Measurements from ENCODE around the gene FOXP1. TPM values are rescaled to one million over a fixed set of nuclear protein-coding genes. Genes with fewer than 3 reads are reported as not detected.

Gene FOXP1
- polyA plus RNA-seq, 1 donor (not counting 4 experiments of a cell fraction or from before 2014, with no cell fraction given) = 14.6 TPM

- Histone ChIP-seq H3K36me3 (ENCODE audit: control insufficient read depth in 2 of 2, extremely low read depth in 1 of 2, insufficient read depth in 2 of 2, low read length in 2 of 2) (no peaks in the 10 kb centered on the region), H3K27me3 (ENCODE audit: control insufficient read depth, extremely low read depth, insufficient read depth, low read length) (no peaks in the 10 kb centered on the region), H3K9ac (ENCODE audit: control insufficient read depth, extremely low read depth, insufficient read depth, low read length) (no peak overlapping the region), H3K4me1 (ENCODE audit: control insufficient read depth, extremely low read depth, insufficient read depth, low read length) (peaks cover 14% of the 10 kb centered on the region), H3K79me2 (ENCODE audit: control insufficient read depth, insufficient read depth, low read length) (no peaks in the 10 kb centered on the region), H3K4me3 (ENCODE audit: control insufficient read depth in 2 of 3, extremely low read depth in 1 of 3, insufficient read depth in 2 of 3, low read depth in 1 of 3, low read length in 3 of 3) (no peak overlapping the region), H3K9me3 (ENCODE audit: control insufficient read depth, low read depth, low read length) (no peaks in the 10 kb centered on the region), H2AFZ (ENCODE audit: control insufficient read depth, low read length) (no peak overlapping the region), H3K4me2 (ENCODE audit: control insufficient read depth, extremely low read depth, insufficient read depth, low read depth, low read length) (no peak overlapping the region), H3K27ac (ENCODE audit: control insufficient read depth, insufficient read depth, low read length) (no peak overlapping the region), H3K9me1 (ENCODE audit: control insufficient read depth, extremely low read depth, insufficient read depth, low read length) (no peaks in the 10 kb centered on the region), H4K20me1 (ENCODE audit: control insufficient read depth, extremely low read depth, insufficient read depth, low read length) (no peaks in the 10 kb centered on the region)
- DNase-seq (ENCODE audit: low read depth, low spot score) (no peak), FAIRE-seq (no peak)
- dilution Hi-C loops (cut with MboI; ENCODE audit: extremely low pct_ligation_motif_present, low sequenced_read_pairs) = no loop called here
- TF ChIP-seq EZH2 (IDR thresholded peaks at IDR 0.05; ENCODE audit: low read length) (no peak), CTCF (optimal IDR thresholded peaks at IDR 0.05 in 1 of 3, IDR thresholded peaks at IDR 0.05 in 1 of 3, conservative IDR thresholded peaks at IDR 0.05 in 1 of 3; ENCODE audit: extremely low read depth in 1 of 3, insufficient read depth in 2 of 3, low read length in 3 of 3) (no peak)
Measured at GRCh38 chr3:71513081-71513480, 70.4 kb downstream of the FOXP1 start.

- no peak overlapping the region for H2AFZ ChIP-seq (ENCODE audit: control insufficient read depth, low read length)
- no peaks in the 10 kb centered on the region for H3K9me3 ChIP-seq (ENCODE audit: control insufficient read depth, low read depth, low read length)
- DNase-seq (ENCODE audit: low read depth, low spot score) (no peak), FAIRE-seq (no peak)
- peaks cover 14% of the 10 kb centered on the region for H3K4me1 ChIP-seq (ENCODE audit: control insufficient read depth, extremely low read depth, insufficient read depth, low read length)
- H3K9ac ChIP-seq (ENCODE audit: control insufficient read depth, extremely low read depth, insufficient read depth, low read length) = no peak overlapping the region
- dilution Hi-C loops (cut with MboI; ENCODE audit: extremely low pct_ligation_motif_present, low sequenced_read_pairs) = no loop called here
- no peaks in the 10 kb centered on the region for H4K20me1 ChIP-seq (ENCODE audit: control insufficient read depth, extremely low read depth, insufficient read depth, low read length)
- H3K4me2 ChIP-seq (ENCODE audit: control insufficient read depth, extremely low read depth, insufficient read depth, low read depth, low read length) = no peak overlapping the region
- H3K36me3 ChIP-seq (ENCODE audit: control insufficient read depth in 2 of 2, extremely low read depth in 1 of 2, insufficient read depth in 2 of 2, low read length in 2 of 2) = no peaks in the 10 kb centered on the region
- no peak overlapping the region for H3K27ac ChIP-seq (ENCODE audit: control insufficient read depth, insufficient read depth, low read length)
- no peaks in the 10 kb centered on the region for H3K27me3 ChIP-seq (ENCODE audit: control insufficient read depth, extremely low read depth, insufficient read depth, low read length)
- H3K9me1 ChIP-seq (ENCODE audit: control insufficient read depth, extremely low read depth, insufficient read depth, low read length) = no peaks in the 10 kb centered on the region
- no peak overlapping the region for H3K4me3 ChIP-seq (ENCODE audit: control insufficient read depth in 2 of 3, extremely low read depth in 1 of 3, insufficient read depth in 2 of 3, low read depth in 1 of 3, low read length in 3 of 3)
- H3K79me2 ChIP-seq (ENCODE audit: control insufficient read depth, insufficient read depth, low read length) = no peaks in the 10 kb centered on the region
- TF ChIP-seq EZH2 (IDR thresholded peaks at IDR 0.05; ENCODE audit: low read length) = no peak
- TF ChIP-seq CTCF (optimal IDR thresholded peaks at IDR 0.05 in 1 of 3, IDR thresholded peaks at IDR 0.05 in 1 of 3, conservative IDR thresholded peaks at IDR 0.05 in 1 of 3; ENCODE audit: extremely low read depth in 1 of 3, insufficient read depth in 2 of 3, low read length in 3 of 3) = no peak
Measured at GRCh38 chr3:71512544-71512943, 71.0 kb downstream of the FOXP1 start.

All from keratinocyte (primary cell).